Erythroblast (primary cell): Measurements from ENCODE around the gene TRMT61A.

Source experiments
- GATA1 ChIP-seq: IDR thresholded peaks from 2 replicates; pipeline ENCODE4 v1.6.1; 2011; ENCODE audit warnings: low read depth, mild to moderate bottlenecking, control low read depth, low read length, moderate library complexity
- POLR2A ChIP-seq: IDR thresholded peaks from 2 replicates; pipeline ENCODE4 v1.6.1; 2011; ENCODE audit warnings: mild to moderate bottlenecking, low read length

- TF ChIP-seq POLR2A (no peak), GATA1 (no peak)
Observed at GRCh38 chr14:103574104-103574503, 45.1 kb downstream of the TRMT61A start.
